Mesenchymal stem cell (in vitro differentiated cells and primary cell): ENCODE data around the gene SYT12.
"Not testable (repeated sequence)": the region's sequence is repeated elsewhere in the genome, so short reads cannot be mapped to it uniquely, and the experiment has no call there.

Source experiments
- DNase-seq: peaks from one replicate; pipeline ENCODE4 v3.0.0-alpha.2; 2013
- H2AFZ ChIP-seq: one replicate; pipeline ENCODE4 v1.6.1; 2013; ENCODE audit warnings: low read depth, mild to moderate bottlenecking, control low read depth, inconsistent platforms, low read length, moderate library complexity
- H2AK5ac ChIP-seq: 2 replicates; pipeline ENCODE4 v1.6.1; 2013; ENCODE audit warnings: low read length, moderate library complexity, mild to moderate bottlenecking, inconsistent platforms; ENCODE audit not compliant: severe bottlenecking
- H2BK120ac ChIP-seq: one replicate; pipeline ENCODE4 v1.6.1; 2013; ENCODE audit warnings: low read depth, mild to moderate bottlenecking, inconsistent platforms, low read length, moderate library complexity
- H2BK12ac ChIP-seq, 2 experiments: one replicate each; pipeline ENCODE4 v1.6.1; 2013; ENCODE audit warnings: inconsistent platforms in 2 of 2, low read length in 2 of 2, mild to moderate bottlenecking in 2 of 2, moderate library complexity in 2 of 2, control low read depth in 1 of 2
- H2BK15ac ChIP-seq: one replicate; pipeline ENCODE4 v1.6.1; 2013; ENCODE audit warnings: mild to moderate bottlenecking, low read depth, inconsistent platforms; ENCODE audit not compliant: poor library complexity, severe bottlenecking
- H2BK5ac ChIP-seq: 2 replicates; pipeline ENCODE4 v1.6.1; 2013; ENCODE audit warnings: low read depth, mild to moderate bottlenecking, low read length, control low read depth, inconsistent platforms; ENCODE audit not compliant: poor library complexity, severe bottlenecking
- H3K14ac ChIP-seq, 2 experiments: one replicate each; pipeline ENCODE4 v1.6.1; 2013; ENCODE audit warnings: inconsistent platforms in 2 of 2, low read length in 2 of 2, control low read depth in 1 of 2, mild to moderate bottlenecking in 1 of 2, moderate library complexity in 1 of 2
- H3K18ac ChIP-seq, 2 experiments: one replicate each; pipeline ENCODE4 v1.6.1; 2013; ENCODE audit warnings: inconsistent platforms in 2 of 2, low read length in 2 of 2, control low read depth in 1 of 2, low read depth in 1 of 2, mild to moderate bottlenecking in 1 of 2
- H3K23ac ChIP-seq, 2 experiments: one replicate each; pipeline ENCODE4 v1.6.1; 2013; ENCODE audit warnings: inconsistent platforms in 2 of 2, low read length in 2 of 2, mild to moderate bottlenecking in 2 of 2, moderate library complexity in 2 of 2, control low read depth in 1 of 2
- H3K27ac ChIP-seq: 2 replicates; pipeline ENCODE4 v1.5.1; 2013; ENCODE audit warnings: mild to moderate bottlenecking, moderate library complexity, low read length, control low read depth, inconsistent platforms; ENCODE audit not compliant: poor library complexity, severe bottlenecking
- H3K27me3 ChIP-seq, 2 experiments: 2 replicates each; pipeline versions ENCODE4 v1.6.1 to v1.7.0; 2013; ENCODE audit warnings: low read length in 2 of 2, mild to moderate bottlenecking in 2 of 2, moderate library complexity in 2 of 2, control low read depth in 1 of 2, inconsistent platforms in 1 of 2; ENCODE audit not compliant: control insufficient read depth in 1 of 2, insufficient read depth in 1 of 2
- H3K36me3 ChIP-seq, 2 experiments: 2 replicates each; pipeline versions ENCODE4 v1.6.1 to v1.7.0; 2013; ENCODE audit warnings: low read length in 2 of 2, control low read depth in 1 of 2, inconsistent platforms in 1 of 2, low read depth in 1 of 2, mild to moderate bottlenecking in 1 of 2; ENCODE audit not compliant: insufficient read depth in 2 of 2, control insufficient read depth in 1 of 2
- H3K4ac ChIP-seq, 2 experiments: one replicate each; pipeline ENCODE4 v1.6.1; 2013; ENCODE audit warnings: inconsistent platforms in 2 of 2, low read length in 2 of 2, mild to moderate bottlenecking in 2 of 2, moderate library complexity in 2 of 2, control low read depth in 1 of 2, low read depth in 1 of 2
- H3K4me1 ChIP-seq: 2 replicates; pipeline ENCODE4 v1.6.1; 2013; ENCODE audit warnings: low read depth, low read length, control low read depth; ENCODE audit not compliant: control insufficient read depth, insufficient read depth
- H3K4me2 ChIP-seq: 2 replicates; pipeline ENCODE4 v1.6.1; 2013; ENCODE audit warnings: low read length, mild to moderate bottlenecking, inconsistent platforms; ENCODE audit not compliant: poor library complexity, severe bottlenecking
- H3K4me3 ChIP-seq, 2 experiments: 2 replicates each; pipeline versions ENCODE4 v1.5.1 to v1.7.0; 2013; ENCODE audit warnings: low read length in 2 of 2, mild to moderate bottlenecking in 2 of 2, control low read depth in 1 of 2, low read depth in 1 of 2; ENCODE audit not compliant: insufficient read depth in 1 of 2
- H3K79me1 ChIP-seq: replicated peaks from 2 replicates; pipeline ENCODE4 v1.6.1; 2013; ENCODE audit warnings: mild to moderate bottlenecking, control low read depth, low read length, inconsistent platforms; ENCODE audit not compliant: poor library complexity, severe bottlenecking
- H3K9ac ChIP-seq: 2 replicates; pipeline ENCODE4 v1.7.0; 2013; ENCODE audit warnings: mild to moderate bottlenecking, low read length, moderate library complexity
- H3K9me3 ChIP-seq: 2 replicates; pipeline ENCODE4 v1.7.0; 2013; ENCODE audit warnings: mild to moderate bottlenecking, low read length; ENCODE audit not compliant: control insufficient read depth
- H4K8ac ChIP-seq: one replicate; pipeline ENCODE4 v1.6.1; 2013; ENCODE audit warnings: inconsistent platforms, mild to moderate bottlenecking, low read length, moderate library complexity
- H4K91ac ChIP-seq: one replicate; pipeline ENCODE4 v1.6.1; 2013; ENCODE audit warnings: mild to moderate bottlenecking, low read length, inconsistent platforms
- WGBS: methylation state at CpG from one replicate; pipeline ENCODE4 v1.1.7; 2013; ENCODE audit warnings: mixed read lengths; 5-methylcytosine and 5-hydroxymethylcytosine counted together

SYT12 gene

DNA sequence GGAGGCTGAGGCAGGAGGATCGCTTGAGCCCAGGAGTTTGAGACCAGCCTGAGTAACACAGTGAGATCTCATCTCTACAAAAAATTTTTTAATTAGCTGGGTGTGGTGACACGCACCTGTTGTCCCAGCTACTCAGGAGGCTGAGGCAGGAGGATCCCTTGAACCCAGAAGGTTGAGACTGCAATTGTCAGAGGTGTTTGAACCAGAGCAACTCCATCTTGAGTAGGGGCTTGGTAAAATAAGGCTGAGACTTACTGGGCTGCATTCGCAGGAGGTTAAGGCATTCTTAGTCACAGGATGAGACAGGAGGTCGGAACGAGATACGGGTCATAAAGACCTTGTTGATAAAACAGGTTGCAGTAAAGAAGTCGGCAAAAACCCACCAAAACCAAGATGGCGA, 17.7 kb upstream of the SYT12 start:
- not testable (repeated sequence) for H3K9ac ChIP-seq, H3K4me2 ChIP-seq, H3K4me1 ChIP-seq, H2BK5ac ChIP-seq, H4K91ac ChIP-seq, H3K9me3 ChIP-seq, H2BK120ac ChIP-seq, H3K23ac ChIP-seq, H3K27me3 ChIP-seq, H2AK5ac ChIP-seq, H3K14ac ChIP-seq, H4K8ac ChIP-seq, H3K18ac ChIP-seq, H2BK15ac ChIP-seq, H3K4me3 ChIP-seq, H3K79me1 ChIP-seq, H3K36me3 ChIP-seq, H3K4ac ChIP-seq, H2BK12ac ChIP-seq, DNase-seq, H2AFZ ChIP-seq, H3K27ac ChIP-seq
- WGBS: 96% methylated on average over 8 of the region's 8 CpGs

DNA sequence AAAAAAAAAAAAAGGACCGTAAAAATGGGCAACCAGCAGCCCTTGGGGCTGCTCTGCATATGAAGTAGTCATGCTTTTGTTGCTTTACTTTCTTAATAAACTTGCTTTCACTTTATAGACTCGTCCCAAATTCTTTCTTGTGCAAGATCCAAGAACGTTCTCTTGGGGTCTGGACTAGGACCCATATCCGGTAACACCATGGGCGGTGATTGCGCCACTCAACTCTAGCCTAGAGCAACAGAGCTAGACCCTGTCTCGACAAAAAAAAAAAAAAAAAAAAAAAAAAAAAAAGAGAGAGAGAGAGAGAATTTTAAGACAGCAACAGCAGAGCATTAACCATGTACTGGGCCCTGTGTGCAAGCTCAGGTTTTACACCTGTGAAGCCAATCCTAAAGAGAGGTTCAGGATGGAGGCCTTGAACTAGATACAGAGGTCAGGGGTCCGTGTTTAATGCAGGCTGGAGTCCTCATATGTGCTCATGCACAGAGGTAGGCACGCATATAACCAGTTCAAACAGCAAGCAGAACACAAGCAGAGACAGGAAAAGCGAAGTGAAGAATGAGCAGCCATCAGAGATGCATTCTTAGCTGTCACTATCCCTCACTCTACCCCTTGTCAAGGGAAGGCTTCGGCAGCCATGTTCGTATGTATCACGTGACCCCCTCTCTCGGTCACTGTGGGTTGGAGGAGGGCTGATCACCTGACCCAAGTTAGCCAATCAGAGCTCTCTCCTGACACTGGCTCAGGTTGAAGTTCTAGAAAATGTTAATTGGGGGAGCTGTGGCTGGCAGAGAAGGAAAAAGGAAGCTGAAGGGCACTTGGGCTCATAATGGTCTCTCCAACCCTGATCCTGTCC, 16.7 kb upstream of the SYT12 start:
- no peak overlapping the region for H3K23ac ChIP-seq
- H2BK15ac ChIP-seq: no peak overlapping the region
- no peak overlapping the region for H4K8ac ChIP-seq
- 95% methylated on average over 14 of the region's 14 CpGs for WGBS
- no peak for DNase-seq
- peak overlapping the region in 1 of 2 experiments; percentile 47 for H3K4me3 ChIP-seq
- H3K9ac ChIP-seq: no peak overlapping the region
- no peak overlapping the region for H3K4me2 ChIP-seq
- no peak overlapping the region for H2BK12ac ChIP-seq
- H3K27me3 ChIP-seq: peaks cover 0 to 7% of the 10 kb centered on the region in 2 experiments
- H2BK5ac ChIP-seq: no peak overlapping the region
- no peaks in the 10 kb centered on the region for H3K79me1 ChIP-seq
- H3K36me3 ChIP-seq: no peaks in the 10 kb centered on the region
- H3K14ac ChIP-seq: no peak overlapping the region
- peak overlapping the region in 1 of 2 experiments; percentile 25 for H3K18ac ChIP-seq
- H2AK5ac ChIP-seq: no peak overlapping the region
- H3K9me3 ChIP-seq: no peaks in the 10 kb centered on the region
- H3K4ac ChIP-seq: no peak overlapping the region
- H3K4me1 ChIP-seq: no peaks in the 10 kb centered on the region
- H2BK120ac ChIP-seq: no peak overlapping the region
- H2AFZ ChIP-seq: no peak overlapping the region
- no peak overlapping the region for H4K91ac ChIP-seq
- no peak overlapping the region for H3K27ac ChIP-seq

GRCh38 chr11:67007126-67007525, 15.8 kb upstream of the SYT12 start:
- 90% methylated on average over 6 of the region's 7 CpGs for WGBS
- H3K9ac ChIP-seq: no peak overlapping the region

DNA sequence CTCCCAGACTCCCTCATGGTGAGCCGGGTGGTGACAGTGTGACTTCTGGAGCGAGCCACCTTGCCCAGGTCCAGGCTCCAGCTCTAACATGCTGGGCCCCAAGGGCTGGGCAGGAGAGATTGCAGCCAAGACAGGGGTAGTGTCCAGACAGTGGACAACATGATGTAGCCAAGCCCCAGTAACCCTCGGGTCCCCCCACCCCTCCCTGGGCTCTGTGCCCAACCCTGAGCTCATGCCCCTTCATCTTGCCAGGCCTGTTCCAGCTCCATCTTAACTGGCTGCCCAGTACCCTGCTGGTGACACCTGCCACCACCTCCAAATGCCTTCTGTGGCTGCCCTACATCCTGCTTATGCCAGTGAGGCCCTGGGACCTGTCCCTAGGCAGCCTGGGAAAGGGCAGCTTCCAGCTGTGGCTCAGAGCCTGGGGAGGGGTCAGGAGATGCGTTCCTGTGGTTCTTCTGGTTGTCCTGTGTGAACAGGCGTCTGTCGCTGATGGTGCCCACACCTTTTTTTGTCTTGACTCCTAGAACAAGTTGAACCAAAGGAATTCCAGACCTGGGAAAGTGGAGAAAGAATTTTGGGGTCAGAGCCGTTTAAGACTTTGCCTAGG, 12.5 kb upstream of the SYT12 start:
- Histone ChIP-seq H3K27me3 (peaks cover 0 to 17% of the 10 kb centered on the region in 2 experiments), H3K4me1 (no peaks in the 10 kb centered on the region), H4K91ac (no peak overlapping the region), H2AK5ac (no peak overlapping the region), H3K23ac (no peak overlapping the region), H3K79me1 (no peaks in the 10 kb centered on the region), H3K27ac (no peak overlapping the region), H2BK12ac (no peak overlapping the region), H3K4ac (no peak overlapping the region), H3K14ac (no peak overlapping the region), H3K4me2 (no peak overlapping the region), H3K9ac (no peak overlapping the region), H3K18ac (no peak overlapping the region), H4K8ac (no peak overlapping the region), H2AFZ (no peak overlapping the region), H3K4me3 (no peak overlapping the region), H3K36me3 (peaks cover 0 to 3% of the 10 kb centered on the region in 2 experiments), H2BK5ac (no peak overlapping the region), H3K9me3 (no peaks in the 10 kb centered on the region), H2BK120ac (no peak overlapping the region), H2BK15ac (no peak overlapping the region)
- DNase-seq: no peak
- 85% methylated on average over 7 of the region's 7 CpGs for WGBS

More at GRCh38 chr11:67007126-67007525, 15.8 kb upstream of the SYT12 start:
- no peak overlapping the region for H3K14ac ChIP-seq
- no peaks in the 10 kb centered on the region for H3K4me1 ChIP-seq
- no peak overlapping the region for H2AK5ac ChIP-seq
- no peak overlapping the region for H2BK15ac ChIP-seq
- no peak overlapping the region for H2BK12ac ChIP-seq
- no peak overlapping the region for H3K4me3 ChIP-seq
- no peak overlapping the region for H3K4me2 ChIP-seq
- H3K23ac ChIP-seq: no peak overlapping the region
- no peak overlapping the region for H2AFZ ChIP-seq
- no peaks in the 10 kb centered on the region for H3K79me1 ChIP-seq
- no peak overlapping the region for H3K27ac ChIP-seq
- H4K8ac ChIP-seq: no peak overlapping the region
- H3K9me3 ChIP-seq: no peaks in the 10 kb centered on the region
- H2BK120ac ChIP-seq: no peak overlapping the region
- DNase-seq: no peak
- H3K36me3 ChIP-seq: no peaks in the 10 kb centered on the region
- no peak overlapping the region for H3K18ac ChIP-seq
- no peak overlapping the region for H3K4ac ChIP-seq
- peaks cover 0 to 7% of the 10 kb centered on the region in 2 experiments for H3K27me3 ChIP-seq
- H2BK5ac ChIP-seq: no peak overlapping the region
- H4K91ac ChIP-seq: no peak overlapping the region
